Stimulated activated CD4-positive, alpha-beta T cell treated with anti-CD3 and anti-CD28 coated beads, Interleukin-15, amount 100 ng/mL, for 1 hour (primary cell): Measurements from ENCODE around the gene ZNF224.
A peak's percentile ranks its signal among the peaks of the same experiment; 100 is the strongest.

Experiments used
- DNase-seq, 2 donors: peaks; one replicate each; pipeline ENCODE4 v3.0.0-alpha.2; 2020; ENCODE audit warnings: low read depth in 1 of 2, low spot score in 1 of 2

Gene ZNF224

GRCh38 chr19:44093931-44094765, at the start of gene ZNF224:
Gene ZNF224, plus strand, starts transcription at chr19:44094361. Its CDS starts 3,513 bp downstream, at chr19:44097874.
- DNase-seq: peak; percentile 55 to 58

DNA sequence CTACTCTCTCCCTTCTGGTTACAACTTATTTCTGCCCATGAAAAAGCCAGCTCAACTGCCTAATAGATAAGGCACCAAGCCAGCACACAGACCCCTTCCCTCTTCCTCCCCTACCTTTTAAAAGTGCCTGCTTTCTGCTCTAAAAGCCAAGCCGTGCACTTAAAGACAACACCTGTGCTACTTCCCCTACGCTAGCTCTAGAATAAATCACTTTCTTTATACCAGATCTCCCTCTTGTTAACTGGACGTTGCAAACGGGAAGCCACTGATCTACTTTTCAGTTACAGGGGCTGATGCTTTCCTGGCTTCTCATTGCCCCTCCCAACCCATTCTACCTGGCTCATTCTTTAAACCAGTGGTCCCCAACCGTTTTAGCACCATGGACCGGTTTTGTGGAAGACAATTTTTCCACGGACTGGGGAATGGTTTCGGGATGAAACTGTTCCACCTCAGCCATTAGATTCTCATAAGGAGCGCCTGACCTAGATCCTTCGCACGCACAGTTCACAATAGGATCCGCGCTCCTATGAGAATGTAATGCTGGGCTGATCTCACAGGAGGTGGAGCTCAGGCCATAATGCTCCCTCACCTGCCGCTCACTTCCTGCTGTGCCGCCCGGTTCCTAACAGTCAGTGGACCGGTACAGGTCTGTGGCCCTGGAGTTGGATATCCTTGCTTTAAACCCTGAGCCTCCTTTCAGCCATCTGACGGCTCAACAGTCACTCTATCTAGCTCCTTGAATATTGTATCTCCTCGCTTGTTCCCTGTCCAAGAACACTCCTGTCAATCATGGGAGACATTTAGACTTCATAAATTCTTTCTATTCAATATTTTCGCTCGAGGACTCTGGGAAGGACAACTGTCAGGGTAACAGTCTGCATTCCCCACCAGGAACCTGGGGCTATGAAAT, 43.2 kb upstream of the ZNF224 start:
- DNase-seq: peak in 1 of 2 donors; percentile 10

- peak; percentile 19 to 58 for DNase-seq
These were observed 42.3 kb upstream of the ZNF224 start, which contains the start of gene ZNF223 for GRCh38 chr19:44051650-44052402. Gene ZNF223, plus strand, starts transcription at chr19:44052036. Its CDS starts 3,141 bp downstream, at chr19:44055177.

- no peak for DNase-seq
These were observed 38.3 kb upstream of the ZNF224 start for GRCh38 chr19:44055870-44056269.

DNA sequence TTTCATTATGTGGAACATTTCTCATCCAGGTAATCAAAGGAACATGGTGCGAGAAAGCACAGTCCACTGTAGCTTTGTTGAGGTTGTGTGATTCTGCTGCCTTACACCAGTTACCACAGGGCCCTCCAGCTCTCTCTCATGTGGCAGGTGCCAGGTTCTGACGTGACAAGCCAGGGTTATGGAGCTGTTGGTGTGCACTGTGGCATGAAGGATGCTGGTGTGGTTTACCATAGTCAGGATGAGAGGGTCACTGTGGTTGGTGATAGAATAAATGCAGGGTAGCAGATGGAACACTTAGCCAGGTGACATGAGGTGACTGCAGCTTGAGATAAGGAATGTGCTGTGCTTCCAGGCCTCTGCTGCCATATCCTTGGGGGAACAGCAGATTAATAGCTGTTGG, 34.9 kb upstream of the ZNF224 start:
- no peak for DNase-seq

DNA sequence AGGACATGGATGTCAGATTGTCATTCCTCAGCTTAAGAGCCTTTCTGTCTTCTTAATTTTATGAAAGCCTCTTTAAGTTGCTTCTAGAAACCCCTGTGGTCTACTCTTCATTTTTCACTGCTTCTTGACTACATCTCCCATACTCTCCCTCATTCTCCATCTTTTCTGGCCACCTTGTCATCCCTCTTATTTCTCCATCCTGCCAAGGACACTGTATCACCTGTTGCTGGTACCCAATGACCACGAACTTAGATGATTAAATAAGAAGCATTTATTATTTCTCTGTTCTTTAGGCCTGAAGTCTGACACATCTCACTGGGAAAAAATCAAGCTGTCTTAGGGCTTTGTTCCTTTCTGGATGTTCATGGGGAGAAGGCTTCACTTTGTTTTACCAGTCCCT, 33.1 kb upstream of the ZNF224 start:
- no peak for DNase-seq

DNA sequence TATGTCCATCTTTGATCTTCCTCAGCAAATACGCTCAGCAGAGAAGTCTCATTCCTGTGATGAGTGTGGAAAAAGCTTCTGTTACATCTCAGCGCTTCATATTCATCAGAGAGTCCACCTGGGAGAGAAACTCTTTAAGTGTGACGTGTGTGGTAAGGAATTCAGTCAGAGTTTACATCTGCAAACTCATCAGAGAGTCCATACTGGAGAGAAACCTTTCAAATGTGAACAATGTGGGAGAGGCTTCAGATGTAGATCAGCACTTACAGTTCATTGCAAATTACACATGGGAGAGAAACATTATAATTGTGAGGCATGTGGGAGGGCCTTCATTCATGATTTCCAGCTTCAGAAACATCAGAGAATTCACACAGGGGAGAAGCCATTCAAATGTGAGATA, 27.9 kb upstream of the ZNF224 start:
- no peak for DNase-seq

GRCh38 chr19:44069415-44069814, 24.7 kb upstream of the ZNF224 start:
- DNase-seq: no peak

DNA sequence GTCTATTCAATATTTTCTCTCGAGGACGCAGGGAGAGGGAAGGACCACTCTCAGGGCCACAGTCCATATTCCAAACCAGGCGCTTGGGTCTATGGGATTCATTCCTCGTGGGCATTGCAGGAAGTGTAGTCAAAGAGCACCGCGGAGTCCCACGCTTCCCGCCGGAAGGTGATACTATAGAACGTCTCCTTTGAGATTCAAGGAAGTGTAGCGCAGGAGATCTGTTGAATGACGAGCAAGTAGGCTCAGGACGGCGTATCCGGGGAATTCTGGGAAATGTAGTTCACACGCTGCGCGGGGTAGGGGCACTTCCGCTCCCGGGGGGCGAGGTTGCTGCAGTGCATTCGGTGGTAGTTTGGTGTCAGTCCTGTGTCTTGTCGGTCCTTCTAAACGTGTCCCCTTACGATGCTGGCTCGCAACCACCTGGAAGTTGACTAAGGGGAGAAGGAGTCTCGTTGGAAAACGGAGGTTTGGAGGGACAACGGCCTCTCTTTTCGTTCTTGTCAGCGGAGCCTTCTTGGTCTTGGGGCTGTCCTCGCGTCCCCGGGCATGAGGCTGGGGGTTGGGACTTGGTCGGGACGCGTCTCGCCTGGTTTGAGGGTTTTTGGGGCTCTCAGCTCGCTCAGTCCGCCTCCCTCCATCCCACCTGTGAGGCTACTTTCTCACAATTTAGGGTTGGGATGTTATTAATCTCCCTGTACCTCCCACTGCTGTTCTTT, 22.2 kb upstream of the ZNF224 start, which contains the start of gene ZNF284:
ZNF284 (plus strand) TSS at position 336 of the 719 bp plus-strand sequence. CDS start 4,231 bp downstream, outside the sequence.
- peak; percentile 61 to 66 for DNase-seq

DNA sequence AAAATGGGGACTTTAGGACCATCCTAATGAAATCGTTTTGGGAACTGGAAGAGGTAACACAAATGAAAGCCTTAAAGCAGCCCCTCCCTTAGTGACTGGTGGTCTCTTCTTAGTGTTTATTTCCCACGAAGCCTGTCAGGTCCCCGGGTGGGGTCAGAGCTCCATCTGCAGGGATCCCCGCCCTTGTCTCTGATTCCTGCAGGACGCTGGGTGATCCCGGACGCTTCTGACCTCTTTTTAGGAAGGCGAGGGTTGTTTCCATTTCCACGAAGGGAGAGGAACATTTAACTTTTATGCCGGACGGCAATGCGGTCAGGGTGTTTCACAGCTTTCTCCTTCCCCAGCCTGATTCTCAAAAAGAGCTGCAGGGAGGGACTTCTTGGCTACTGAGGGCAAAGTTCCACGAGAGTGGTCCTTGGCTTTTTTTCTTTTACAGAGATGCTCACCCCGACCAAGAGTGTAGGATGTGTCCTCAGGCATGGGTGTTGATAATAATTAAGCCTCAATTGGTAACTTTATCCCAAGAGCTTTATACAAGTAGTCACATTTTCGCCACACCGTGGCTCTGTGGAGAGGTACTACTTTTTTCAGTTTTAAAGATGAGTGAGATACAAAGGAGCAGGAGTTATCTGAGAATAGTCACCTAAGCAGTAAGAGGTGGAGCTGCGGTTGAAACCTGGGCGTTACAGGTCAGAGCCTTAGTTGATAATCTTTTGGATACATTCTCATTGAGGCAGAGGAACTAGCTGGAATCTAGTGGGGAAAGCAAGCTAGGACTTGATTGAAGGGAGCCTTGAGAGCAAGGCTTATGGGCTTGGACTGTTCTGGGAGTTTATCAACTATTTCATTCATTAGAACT, 21.4 kb upstream of the ZNF224 start:
- DNase-seq: no peak

DNA sequence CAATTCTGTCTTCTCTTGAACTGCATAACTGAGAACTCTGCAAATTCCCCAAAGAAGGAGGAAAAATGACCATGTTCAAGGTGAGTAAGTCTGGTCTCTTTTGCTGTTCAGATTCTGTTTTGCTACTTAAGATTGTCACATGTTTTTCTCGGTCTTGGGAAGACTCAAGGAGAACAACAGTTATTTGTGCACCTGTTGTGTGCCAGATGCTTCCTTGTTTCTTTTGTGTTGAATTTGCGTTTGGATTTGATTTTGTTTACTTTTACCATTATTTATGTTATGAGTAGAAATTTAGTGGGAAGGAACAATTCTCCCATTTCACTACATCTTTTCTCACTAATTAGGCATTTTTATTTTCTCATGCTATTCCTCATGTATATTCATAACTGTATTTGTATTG, 17.8 kb upstream of the ZNF224 start:
- no peak for DNase-seq

DNA sequence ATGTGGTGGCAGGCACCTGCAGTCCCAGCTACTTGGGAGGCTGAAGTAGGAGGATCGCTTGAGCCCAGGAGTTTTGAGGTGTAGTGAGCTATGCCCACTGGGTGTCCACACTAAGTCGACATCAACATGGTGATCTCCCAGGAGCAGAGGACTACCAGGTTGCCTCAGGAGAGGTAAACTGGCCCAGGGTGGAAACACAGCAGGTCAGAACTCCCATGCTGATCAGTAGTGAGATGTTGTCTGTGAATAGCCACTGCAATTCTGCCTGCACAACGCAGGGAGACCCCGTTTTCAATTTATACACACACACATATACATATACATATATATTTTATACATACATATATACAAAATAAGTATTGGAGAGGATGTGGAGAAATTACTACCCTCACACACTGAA, 2.1 kb upstream of the ZNF224 start:
- DNase-seq: no peak

- no peak for DNase-seq
These were observed 13.6 kb downstream of the ZNF224 start for GRCh38 chr19:44107751-44108150.

DNA sequence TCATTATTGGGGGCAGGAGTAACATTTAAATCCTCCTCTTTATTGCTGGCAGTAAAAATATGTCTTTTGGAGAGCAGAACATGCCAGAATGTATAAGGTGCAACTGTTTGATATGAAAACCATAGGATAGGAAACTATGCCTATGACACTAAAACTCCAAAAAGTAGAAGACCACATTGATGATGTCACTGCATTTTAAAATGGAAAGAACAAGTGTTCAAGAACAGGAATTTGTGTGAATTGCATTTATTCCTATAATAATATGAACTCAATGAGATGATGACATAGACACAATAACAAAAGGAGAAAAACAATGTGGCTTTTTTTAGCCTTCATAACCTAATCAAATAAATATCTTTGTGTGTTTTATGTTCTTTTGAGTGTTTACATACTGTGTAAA, 15.3 kb downstream of the ZNF224 start:
- DNase-seq: no peak

DNA sequence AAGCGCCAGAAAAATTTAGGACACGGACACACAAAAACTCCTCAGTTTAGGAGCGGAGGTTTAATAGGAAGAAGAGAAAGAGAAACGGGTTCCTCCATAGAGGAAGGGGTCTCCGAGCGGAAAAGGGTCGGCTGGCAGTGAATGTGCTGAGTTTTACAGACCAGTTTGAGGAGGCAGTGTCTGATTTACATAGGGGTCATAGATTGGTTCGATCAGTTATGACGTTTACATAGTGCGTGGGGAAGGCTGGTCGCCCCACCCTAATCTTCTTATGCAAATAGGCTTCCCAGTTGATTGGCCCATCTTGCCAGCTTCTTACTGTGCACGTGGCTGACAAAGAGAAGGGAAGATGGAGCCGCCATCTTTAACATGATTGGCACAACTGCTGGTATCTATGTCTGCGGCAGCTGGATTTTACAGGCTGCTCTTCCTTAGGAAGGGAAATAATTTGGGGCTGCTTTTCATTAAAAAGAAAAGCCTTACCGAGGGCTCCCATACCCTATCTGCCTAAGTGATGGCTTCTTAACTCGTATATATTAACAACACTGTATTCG, 17.8 kb downstream of the ZNF224 start:
- no peak for DNase-seq

DNA sequence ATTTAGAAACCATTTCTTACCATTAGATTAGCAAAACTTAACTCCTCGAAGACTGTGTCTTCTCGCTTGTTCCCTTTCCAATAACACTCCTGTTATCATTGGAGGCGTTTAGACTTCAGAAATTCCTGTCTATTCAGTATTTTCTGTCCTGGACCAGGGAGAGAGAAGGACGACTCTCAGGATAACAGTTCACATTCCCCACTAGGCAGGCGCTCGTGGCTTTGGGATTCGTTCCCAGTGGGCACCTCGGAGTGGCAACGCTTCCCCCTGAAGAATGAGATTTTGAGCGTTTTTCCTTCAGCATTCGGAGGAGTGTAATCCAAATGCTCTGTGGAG, 18.6 kb downstream of the ZNF224 start:
- DNase-seq: no peak

- peak; percentile 56 to 58 for DNase-seq
These were observed 19.1 kb downstream of the ZNF224 start, which contains the start of gene ZNF225 for GRCh38 chr19:44113138-44113783. Gene ZNF225, plus strand, starts transcription at chr19:44113399. Its CDS starts 2,429 bp downstream, at chr19:44115828.

GRCh38 chr19:44113784-44114390, 19.7 kb downstream of the ZNF224 start:
- no peak for DNase-seq
